ENCODE results near the gene GNPTAB.
A peak's percentile ranks its signal among the peaks of the same experiment; 100 is the strongest.

Gene GNPTAB

DNA sequence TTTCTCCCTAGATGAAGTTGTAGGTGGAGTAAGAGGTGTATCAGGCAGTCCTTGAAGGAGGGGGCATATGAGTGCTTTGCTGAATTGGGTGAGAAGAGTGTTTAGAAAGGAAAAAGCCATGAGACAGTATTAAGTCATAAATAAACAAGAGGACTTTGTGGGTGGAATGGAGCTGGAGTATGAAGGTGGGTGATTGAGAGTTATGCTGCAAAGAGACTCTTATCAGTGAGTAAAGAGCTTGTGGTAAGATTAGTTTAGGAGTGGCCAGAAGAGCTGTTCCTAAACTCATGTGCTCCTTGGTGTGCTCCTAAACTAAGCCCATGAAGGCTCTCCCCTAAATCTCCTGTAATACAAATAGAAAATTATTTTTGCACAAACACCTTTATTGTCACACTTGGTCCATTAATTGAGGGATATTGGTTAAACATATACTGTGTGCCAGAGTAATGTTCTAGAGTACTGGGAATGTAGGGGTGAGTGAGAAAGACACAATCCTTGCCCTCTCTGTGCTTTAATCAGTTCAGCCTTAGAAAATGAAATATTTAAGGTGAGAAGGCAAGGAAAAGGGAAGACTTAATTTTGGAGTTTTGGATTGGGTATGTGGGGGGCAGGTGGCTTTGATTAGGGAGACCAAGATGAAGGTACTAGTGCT lies 123.5 kb downstream of the GNPTAB start:
- no peak overlapping the region for H3K4me3 ChIP-seq (ENCODE audit: low read length)
- TF ChIP-seq, protein P1, sequence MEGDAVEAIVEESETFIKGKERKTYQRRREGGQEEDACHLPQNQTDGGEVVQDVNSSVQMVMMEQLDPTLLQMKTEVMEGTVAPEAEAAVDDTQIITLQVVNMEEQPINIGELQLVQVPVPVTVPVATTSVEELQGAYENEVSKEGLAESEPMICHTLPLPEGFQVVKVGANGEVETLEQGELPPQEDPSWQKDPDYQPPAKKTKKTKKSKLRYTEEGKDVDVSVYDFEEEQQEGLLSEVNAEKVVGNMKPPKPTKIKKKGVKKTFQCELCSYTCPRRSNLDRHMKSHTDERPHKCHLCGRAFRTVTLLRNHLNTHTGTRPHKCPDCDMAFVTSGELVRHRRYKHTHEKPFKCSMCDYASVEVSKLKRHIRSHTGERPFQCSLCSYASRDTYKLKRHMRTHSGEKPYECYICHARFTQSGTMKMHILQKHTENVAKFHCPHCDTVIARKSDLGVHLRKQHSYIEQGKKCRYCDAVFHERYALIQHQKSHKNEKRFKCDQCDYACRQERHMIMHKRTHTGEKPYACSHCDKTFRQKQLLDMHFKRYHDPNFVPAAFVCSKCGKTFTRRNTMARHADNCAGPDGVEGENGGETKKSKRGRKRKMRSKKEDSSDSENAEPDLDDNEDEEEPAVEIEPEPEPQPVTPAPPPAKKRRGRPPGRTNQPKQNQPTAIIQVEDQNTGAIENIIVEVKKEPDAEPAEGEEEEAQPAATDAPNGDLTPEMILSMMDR (conservative IDR thresholded peaks at IDR 0.05; ENCODE audit: low read depth, low read length): no peak
- no peak for DNase-seq (ENCODE audit: low read depth)

DNA sequence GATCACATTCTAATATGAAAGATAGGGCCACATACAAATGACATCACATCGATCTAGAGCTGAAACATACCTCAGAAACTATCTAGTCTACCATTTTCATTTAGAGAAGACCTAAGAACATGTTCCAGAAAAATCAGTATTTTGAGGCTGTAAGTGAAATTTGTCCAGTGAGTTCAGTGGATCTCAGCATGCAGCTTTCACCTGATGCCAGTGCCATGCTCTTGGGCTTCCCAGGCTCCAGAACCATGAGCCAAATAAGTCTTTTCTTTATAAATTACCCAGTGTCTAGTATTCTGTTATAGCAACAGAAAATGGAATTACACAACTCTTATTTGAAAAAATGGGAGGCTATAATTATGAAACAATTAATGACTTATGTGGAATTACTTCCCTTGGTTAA lies 124.4 kb downstream of the GNPTAB start:
- H3K4me3 ChIP-seq (ENCODE audit: low read length): no peak overlapping the region
- TF ChIP-seq, protein P1 (conservative IDR thresholded peaks at IDR 0.05; ENCODE audit: low read depth, low read length): no peak
- no peak for DNase-seq (ENCODE audit: low read depth)

DNA sequence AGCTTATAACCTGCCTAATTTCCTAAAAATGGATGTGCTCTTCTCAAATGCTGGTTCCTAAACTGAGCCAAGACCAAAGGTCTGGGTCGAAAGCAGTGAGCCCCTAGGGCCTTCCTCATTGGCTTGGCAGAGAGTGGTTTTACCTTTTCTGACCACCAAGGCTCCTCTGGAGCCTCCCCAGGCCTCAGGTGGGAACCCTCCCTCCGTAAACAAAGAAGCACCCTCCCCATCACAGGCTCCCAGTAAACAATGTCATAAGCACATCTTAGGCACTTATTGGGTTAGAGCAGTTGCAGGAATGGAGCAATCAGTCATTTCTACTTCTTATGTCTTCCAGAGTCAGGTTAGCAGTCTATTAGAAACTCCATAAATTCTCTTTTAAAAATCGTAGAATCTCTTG lies 127.3 kb downstream of the GNPTAB start:
- TF ChIP-seq, protein P1 (conservative IDR thresholded peaks at IDR 0.05; ENCODE audit: low read depth, low read length): no peak
- no peak overlapping the region for H3K4me3 ChIP-seq (ENCODE audit: low read length)
- DNase-seq (ENCODE audit: low read depth): no peak

DNA sequence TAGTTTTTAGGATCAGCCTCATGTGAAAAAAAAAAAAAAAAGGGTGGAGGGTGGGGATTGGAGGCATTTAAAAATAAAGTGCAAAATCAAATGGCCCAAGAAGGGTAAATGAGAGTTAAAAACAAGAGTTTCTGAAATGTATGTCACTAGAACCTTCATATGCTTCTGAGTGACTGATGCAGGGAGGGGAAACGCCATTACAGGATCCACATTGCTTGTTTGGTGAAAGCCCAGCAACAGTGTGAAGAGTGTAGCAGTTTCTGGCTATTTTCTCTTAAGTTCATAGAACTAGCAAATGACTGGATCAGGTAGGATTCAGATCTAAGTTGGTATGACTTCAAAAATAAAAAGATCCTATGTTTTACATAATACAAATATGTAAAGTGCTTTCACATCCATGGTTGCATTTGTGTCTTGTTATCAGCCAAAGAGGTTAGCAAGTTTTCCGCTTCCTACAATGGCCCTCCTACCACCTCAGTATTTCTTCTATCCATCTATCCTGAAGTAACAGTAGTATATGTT lies 130.4 kb downstream of the GNPTAB start:
- H3K4me3 ChIP-seq (ENCODE audit: low read length): no peak overlapping the region
- TF ChIP-seq, protein P1 (conservative IDR thresholded peaks at IDR 0.05; ENCODE audit: low read depth, low read length): no peak
- DNase-seq (ENCODE audit: low read depth): no peak

DNA sequence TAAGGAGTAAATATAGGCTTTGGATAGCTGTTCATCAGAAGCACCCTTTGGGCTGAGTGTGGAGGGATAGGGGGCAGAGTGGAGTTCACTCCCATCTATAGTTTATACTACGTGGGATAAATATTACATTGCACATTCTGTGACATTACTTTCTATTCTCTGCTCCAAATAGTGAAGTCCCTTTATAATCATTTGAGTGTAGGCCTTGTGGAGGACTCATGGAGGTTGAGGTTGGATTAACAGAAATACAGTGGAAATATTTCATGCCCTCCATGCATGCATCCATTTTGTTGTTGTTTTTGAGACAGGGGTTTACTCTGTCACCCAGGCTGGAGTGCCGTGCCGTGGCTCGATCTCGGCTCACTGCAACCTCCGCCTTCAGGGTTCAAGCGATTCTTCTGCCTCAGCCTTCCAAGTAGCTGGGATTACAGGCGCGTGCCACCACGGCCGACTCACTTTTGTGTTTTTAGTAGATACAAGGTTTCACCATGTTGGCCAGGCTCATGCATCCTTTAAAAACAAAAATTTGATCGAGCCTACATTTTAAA lies 131.9 kb downstream of the GNPTAB start:
- TF ChIP-seq, protein P1 (conservative IDR thresholded peaks at IDR 0.05; ENCODE audit: low read depth, low read length): peak; percentile 43
- peak overlapping the region; percentile 82 for H3K4me3 ChIP-seq (ENCODE audit: low read length)
- no peak for DNase-seq (ENCODE audit: low read depth)

DNA sequence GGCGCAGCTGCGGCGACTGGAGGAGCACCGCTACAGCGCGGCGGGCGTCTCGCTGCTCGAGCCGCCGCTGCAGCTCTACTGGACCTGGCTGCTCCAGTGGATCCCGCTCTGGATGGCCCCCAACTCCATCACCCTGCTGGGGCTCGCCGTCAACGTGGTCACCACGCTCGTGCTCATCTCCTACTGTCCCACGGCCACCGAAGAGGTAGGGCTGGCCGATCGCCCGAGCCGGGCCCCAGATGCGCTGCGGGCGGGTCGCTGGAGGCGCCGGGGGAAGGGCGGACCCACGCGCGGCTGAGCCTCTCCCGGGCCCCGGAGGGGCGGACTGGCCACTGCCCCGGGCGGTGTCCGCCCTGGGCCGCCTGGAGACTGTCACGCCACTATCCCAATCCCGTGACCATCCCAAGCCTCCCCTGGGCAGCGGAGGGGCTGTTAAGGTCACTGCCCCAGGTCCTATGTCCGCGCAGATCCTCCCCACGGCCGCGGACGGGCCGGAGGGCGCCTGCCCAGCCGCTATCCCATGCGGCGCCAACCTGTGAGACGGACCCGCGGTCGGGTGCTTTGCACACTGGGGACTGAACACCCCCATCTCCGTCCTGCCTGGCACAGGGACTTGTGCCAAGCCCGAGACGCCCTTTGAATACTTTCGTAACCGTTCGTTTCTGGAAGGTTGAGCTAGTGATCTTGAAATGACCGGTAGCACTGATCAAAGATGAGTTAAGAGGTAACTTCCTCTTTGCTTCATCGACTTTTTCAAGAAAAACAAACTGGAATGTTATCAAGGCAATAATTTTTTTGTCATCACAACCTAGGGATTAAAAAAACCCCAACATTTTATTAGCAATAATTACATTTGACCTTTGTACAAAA lies 132.6 kb downstream of the GNPTAB start:
- TF ChIP-seq, protein P1 (conservative IDR thresholded peaks at IDR 0.05; ENCODE audit: low read depth, low read length): no peak
- DNase-seq (ENCODE audit: low read depth): no peak
- H3K4me3 ChIP-seq (ENCODE audit: low read length): peak overlapping the region; percentile 82

All from retinal pigment epithelial cell (primary cell).